Measurements from ENCODE around the gene CNTN4.

CNTN4 gene

DNA sequence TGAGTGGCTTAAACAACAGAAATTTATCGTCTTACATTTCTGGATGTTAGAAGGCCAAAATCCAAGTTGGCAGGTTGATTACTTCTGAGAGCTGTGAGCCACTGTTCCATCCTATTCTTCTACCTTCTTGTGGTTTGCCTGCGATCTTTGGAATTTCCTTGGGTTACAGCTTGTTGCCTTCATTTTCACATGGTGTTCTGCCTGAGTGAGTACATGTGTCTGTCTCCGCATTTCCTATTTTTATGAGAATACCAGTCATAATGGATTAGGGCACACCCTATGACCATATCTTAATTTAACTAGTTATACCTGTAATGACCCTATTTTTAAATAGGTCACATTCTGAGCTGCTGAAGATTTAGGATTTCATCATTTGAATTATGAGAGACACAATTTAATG lies 294.3 kb downstream of the CNTN4 start:
- no peak for DNase-seq

DNA sequence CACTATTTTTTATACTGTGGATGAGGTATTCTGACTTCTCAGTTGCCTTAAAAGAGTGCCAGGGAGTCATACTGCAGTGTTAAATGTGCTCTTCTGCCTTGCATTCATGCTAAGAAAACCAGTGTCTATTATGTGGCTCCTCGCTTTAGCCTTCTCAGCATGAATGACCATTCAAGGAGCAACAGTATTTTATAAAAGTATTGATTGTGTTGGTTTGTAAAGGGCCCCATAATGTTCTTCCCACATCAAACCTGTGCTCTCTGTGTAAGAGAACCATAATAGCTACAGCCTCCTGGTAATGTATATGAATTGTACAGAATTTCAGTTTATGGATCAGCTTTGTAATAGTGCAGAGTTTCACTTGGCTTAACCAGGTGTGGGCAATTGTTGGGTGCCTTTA lies 316.4 kb downstream of the CNTN4 start:
- DNase-seq = no peak

DNA sequence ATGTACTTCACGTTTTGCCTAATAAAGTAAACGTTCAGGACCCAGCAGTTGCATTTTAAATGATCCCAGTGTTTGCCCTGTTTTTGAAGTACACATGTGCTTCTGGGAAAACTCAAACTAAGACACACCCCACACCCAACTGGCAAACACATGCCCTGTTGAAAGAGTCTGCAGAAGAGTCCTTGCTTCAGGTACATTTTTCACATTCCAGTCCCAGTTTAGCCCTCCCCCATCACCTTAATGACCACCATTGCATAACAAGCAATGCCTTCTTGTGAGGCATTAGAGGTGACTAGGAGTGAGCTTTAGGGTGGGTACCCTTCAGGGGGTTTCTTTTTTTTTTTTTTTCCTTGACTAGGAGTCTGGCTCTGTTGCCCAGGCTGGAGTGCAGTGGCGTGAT lies 322.3 kb downstream of the CNTN4 start:
- no peak for DNase-seq

DNA sequence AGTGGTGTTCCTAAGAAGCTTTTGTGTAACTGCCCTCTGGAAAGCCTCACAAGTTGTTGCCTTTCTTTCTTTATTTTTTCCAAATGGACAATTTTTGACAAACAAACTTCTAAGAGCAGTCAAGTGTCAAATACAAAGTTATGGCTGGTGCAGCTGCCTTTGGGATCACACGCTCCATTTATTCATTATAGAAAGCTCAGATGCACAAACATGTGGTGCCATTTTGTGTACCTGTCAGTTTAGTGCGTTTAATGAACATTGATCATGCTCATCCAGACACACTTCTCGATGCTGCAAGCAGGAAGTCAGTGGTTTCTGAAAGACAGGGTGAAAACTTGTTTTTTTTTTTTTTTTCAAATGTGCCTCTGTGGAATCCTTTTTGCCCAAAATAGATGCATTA lies 324.5 kb downstream of the CNTN4 start:
- DNase-seq = no peak

- no peak for DNase-seq
Measured at GRCh38 chr3:2441558-2441957, 342.9 kb downstream of the CNTN4 start.

GRCh38 chr3:2446146-2446545 lies 347.5 kb downstream of the CNTN4 start:
- no peak for DNase-seq

DNA sequence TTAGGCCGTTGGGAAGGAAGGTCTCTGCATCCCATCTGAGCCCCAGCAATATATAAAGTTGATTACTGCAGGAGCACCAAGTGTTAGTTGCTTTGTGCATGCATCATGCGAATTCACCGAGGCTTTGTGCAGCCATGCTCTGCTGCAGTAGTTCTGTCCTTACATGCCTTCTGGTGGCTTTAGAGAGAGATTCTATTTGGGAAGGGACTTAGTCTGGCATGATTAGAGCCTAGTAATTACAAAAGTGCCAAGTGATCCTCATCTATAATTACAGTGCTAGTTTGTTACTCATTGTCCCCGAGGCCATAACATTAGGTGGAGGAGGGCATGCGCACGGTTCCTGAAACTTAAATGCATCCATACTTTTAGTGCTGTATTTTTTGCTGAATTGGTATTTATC lies 353.6 kb downstream of the CNTN4 start:
- no peak for DNase-seq

DNA sequence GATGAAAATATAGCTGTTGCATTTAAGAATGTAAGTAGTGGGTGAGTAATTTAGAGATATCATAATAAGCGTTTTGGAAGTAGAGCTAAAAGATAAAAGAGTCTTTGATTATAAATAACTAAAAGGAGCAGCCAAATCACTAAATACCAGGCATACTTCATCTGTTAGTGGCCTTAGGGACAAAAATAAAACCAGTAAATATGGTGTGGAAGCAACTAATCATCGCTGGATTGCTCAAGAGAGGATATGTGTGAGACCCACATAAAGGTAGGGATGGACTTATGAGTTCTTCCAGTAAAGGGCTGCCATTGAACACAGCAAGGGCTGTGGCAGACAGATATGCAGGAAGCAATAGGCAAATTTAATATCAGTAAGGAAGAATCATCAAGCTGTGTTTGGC lies 356.2 kb downstream of the CNTN4 start:
- no peak for DNase-seq

DNA sequence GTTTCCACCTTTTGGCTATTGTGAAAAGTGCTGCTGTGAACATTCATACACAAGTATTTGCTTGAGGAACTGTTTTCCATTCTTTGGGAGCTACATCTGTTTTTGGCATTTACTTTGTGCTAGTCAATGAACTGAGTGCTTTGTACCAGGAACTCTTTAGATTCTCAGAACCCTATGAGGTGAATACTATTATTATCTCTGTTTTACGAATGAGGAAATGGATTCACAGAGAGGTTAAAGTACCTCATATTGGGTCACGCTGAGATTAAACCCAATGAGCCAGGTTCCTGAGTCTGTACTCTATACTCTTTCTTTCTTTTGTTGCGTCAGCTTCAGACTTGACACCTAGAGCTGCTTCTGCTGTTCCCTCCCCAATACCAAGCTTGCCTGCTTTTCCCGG lies 358.1 kb downstream of the CNTN4 start:
- DNase-seq = no peak

DNA sequence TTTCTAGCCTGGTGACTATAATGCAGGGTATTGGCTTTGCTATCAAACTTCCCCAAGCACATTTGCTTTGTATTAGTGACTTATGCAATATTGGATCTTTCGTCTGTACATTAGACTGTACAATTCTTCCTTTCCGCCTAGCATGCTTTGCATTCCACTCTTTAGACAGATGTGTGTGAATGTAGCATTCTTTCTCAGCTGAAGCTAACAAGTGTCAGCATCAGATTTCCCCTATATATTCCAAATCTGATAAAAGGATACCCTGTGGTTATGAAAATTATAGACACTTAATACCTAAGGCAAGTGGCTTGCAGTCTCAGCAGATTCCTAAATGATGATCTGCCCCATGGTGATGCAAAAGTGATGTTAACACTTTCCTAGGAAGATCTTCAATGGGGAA lies 360.1 kb downstream of the CNTN4 start:
- DNase-seq = no peak

- no peak for DNase-seq
Measured at GRCh38 chr3:2465842-2466241, 367.2 kb downstream of the CNTN4 start.

GRCh38 chr3:2468816-2469215 lies 370.1 kb downstream of the CNTN4 start:
- no peak for DNase-seq

- no peak for DNase-seq
Measured at GRCh38 chr3:2476996-2477395, 378.3 kb downstream of the CNTN4 start.

DNA sequence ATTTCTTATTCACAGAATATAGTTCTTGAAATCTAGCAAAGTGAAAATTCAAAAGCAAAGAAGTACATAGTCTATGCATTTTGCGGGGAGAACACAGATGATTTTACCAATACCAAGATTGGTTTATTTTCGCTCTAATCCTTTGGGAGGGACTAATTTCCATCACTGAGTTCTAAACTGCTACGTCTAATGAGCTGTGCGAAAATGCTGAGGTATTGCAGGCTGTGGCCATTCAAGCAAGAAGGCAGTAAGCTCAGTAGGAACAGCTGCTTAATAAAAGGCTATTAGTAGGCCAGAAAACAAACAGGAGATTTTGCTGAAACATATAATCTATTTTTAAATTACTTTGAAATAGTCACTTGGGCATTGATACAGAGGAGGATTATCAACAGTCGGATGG lies 379.0 kb downstream of the CNTN4 start:
- DNase-seq = no peak

GRCh38 chr3:2484162-2485026 lies 385.7 kb downstream of the CNTN4 start:
- no peak for DNase-seq

- no peak for DNase-seq
Measured at GRCh38 chr3:2485027-2485375, 386.3 kb downstream of the CNTN4 start.

DNA sequence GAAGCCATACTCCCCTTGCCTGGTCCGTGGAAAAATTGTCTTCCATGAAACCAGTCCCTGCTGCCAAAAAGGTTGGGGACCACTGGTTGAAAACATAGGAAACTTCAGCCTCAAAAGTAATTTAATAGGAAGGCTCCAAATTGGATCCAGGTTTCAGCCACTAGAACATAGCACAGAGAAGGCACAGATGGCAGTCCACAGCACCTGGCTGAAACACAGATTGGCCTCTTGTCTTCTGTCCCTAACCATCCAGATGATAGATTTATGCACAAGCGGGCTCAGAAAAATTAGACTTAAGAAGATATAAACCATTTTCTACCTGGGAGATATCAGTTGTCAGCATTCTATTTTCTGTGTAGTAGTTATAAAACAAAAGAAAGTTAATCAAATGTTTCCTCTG lies 397.1 kb downstream of the CNTN4 start:
- DNase-seq = no peak

DNA sequence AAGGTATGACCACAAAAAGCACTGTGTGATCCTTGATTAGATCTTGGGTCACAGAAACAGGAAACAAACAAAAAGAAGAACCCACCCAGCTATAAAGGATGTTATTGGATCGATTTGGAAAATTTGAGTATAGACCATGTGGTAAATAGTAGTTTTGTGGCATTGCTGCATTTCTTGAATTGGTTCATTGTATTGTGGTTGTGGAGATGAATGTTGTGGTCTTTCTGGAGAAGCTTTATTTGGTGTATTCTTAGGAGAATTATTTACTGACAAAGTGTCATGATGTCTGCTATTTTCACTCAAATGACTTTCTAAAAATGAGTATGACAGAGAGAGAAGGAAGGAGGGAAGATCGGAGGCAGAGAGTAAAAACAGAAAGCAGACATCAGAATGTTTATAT lies 406.2 kb downstream of the CNTN4 start:
- no peak for DNase-seq

DNA sequence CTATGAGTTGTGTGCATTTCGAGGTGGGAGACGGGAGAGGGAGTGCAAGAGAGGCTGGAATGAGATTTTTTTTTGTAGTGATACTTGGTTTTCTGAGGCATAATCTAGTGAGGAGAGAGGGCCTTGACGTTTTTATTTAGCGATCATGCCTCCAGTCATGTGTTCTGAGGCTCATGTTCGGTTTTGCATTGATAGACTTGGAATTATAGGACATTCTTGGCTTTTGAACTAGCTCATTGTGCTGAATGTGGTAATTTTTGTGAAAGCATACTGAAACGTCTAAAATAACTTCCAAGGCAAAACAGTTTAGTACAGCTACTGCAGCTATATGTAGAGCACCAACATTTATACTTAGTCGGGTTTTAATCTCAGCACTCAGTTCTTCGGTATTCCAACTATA lies 408.1 kb downstream of the CNTN4 start:
- DNase-seq = no peak

- no peak for DNase-seq
Measured at GRCh38 chr3:2510591-2511145, 412.0 kb downstream of the CNTN4 start.

GRCh38 chr3:2511356-2511755 lies 412.7 kb downstream of the CNTN4 start:
- DNase-seq = no peak

- DNase-seq = no peak
Measured at GRCh38 chr3:2512881-2513280, 414.2 kb downstream of the CNTN4 start.

- no peak for DNase-seq
Measured at GRCh38 chr3:2513986-2514385, 415.3 kb downstream of the CNTN4 start.

DNA sequence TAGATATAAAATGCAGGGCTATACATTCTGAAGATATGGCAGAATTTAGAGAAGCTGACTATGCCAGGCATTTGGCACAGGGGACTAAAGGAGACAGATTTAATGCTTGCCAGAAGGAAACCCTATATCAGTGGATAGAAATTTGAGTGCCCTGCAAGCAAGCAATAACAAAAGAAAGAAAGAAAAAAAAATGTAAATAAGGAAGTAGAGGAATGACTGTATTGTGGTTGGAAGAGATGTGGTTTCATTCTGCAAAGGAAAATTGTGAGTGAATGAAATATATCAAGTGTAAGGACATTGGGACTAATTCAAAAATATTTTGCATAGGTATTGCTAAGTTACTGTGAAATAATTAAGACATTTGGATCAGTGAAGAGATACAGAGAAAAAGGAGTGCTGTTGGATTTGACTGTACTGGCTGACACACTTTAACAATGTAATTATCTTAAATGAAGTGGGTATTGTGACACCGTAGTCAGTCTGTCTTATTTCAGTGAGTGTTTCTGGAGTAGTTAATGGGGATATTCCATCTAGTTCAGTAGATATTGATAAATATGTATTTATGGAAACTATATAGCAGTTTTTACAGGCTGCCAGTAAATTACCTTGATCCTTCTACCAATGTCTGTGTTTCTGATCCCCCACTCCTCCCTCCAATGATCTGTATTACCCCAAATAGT lies 418.2 kb downstream of the CNTN4 start:
- no peak for DNase-seq
